K562 (cell line): ENCODE results near the gene RNF224. TPM values are rescaled to one million over a fixed set of nuclear protein-coding genes. Genes with fewer than 3 reads are reported as not detected.

ENCODE experiments used
- BRD4 ChIP-seq: fragments of 200-600 bp; sonication (generic); IDR thresholded peaks from 2 replicates; pipeline ENCODE4 v1.6.1; 2017; ENCODE audit warnings: inconsistent platforms
- CBX2 ChIP-seq: fragments of 200-600 bp; sonication (generic); IDR thresholded peaks from one replicate; pipeline ENCODE4 v1.6.1; 2012; ENCODE audit warnings: mild to moderate bottlenecking, low read length, inconsistent platforms; ENCODE audit not compliant: insufficient read depth, poor library complexity, severe bottlenecking
- CLOCK ChIP-seq: fragments of 250-450 bp; sonication (Bioruptor Pico); IDR thresholded peaks from 2 replicates; pipeline ENCODE4 v1.4.0; 2020; ENCODE audit warnings: mild to moderate bottlenecking, moderate library complexity, borderline replicate concordance
- FOXJ3 ChIP-seq: sonication (generic); formaldehyde crosslinking; IDR thresholded peaks from 2 replicates; pipeline ENCODE4 v1.4.0; 2020; ENCODE audit warnings: mild to moderate bottlenecking, missing genetic modification reagents
- HBP1 ChIP-seq: fragments of 450-650 bp; formaldehyde crosslinking; IDR thresholded peaks from 2 replicates; pipeline ENCODE4 v1.4.0; 2022; ENCODE audit warnings: missing genetic modification characterization
- JUN ChIP-seq, 2 experiments: sonication (generic) in 1 of 2; formaldehyde crosslinking in 1 of 2; IDR thresholded peaks; 2 replicates each; pipeline versions ENCODE4 v1.6.1 to v1.8.0; 2012 to 2022; ENCODE audit warnings: borderline replicate concordance in 2 of 2, mild to moderate bottlenecking in 2 of 2, improper control_type of control experiment in 1 of 2, low read depth in 1 of 2, low read length in 1 of 2, missing genetic modification reagents in 1 of 2
- MAFF ChIP-seq: IDR thresholded peaks from 2 replicates; pipeline ENCODE4 v1.6.1; 2012; ENCODE audit warnings: low read length, improper control_type of control experiment
- MECOM ChIP-seq: fragments of 250-450 bp; sonication (Bioruptor Pico); IDR thresholded peaks from 2 replicates; pipeline ENCODE4 v1.8.0; 2022; ENCODE audit warnings: inconsistent platforms
- MIER1 ChIP-seq: fragments of 450-650 bp; IDR thresholded peaks from 2 replicates; pipeline ENCODE4 v1.6.1; 2016; ENCODE audit warnings: antibody characterized with exemption, mild to moderate bottlenecking, low read depth
- MTA2 ChIP-seq: fragments of 450-650 bp; IDR thresholded peaks from 2 replicates; pipeline ENCODE4 v1.6.1; 2016; ENCODE audit warnings: low read depth
- POLR2AphosphoS5 ChIP-seq: IDR thresholded peaks from 2 replicates; pipeline ENCODE4 v1.6.1; 2011; ENCODE audit warnings: mild to moderate bottlenecking, low read depth, low read length, moderate library complexity; ENCODE audit not compliant: control insufficient read depth, insufficient read depth
- RBM22 ChIP-seq: fragments of 200-400 bp; formaldehyde crosslinking; IDR thresholded peaks from 2 replicates; pipeline ENCODE4 v1.6.1; 2018; ENCODE audit warnings: low read length, low read depth; ENCODE audit not compliant: poor library complexity, severe bottlenecking
- SMAD2 ChIP-seq: fragments of 150-350 bp; IDR thresholded peaks from 2 replicates; pipeline ENCODE4 v1.6.1; 2014; ENCODE audit warnings: low read depth, mild to moderate bottlenecking, low read length
- TAF15 ChIP-seq: fragments of 200-400 bp; formaldehyde crosslinking; IDR thresholded peaks from 2 replicates; pipeline ENCODE4 v1.6.1; 2017; ENCODE audit warnings: mild to moderate bottlenecking, low read depth, low read length, moderate library complexity
- ZBTB33 ChIP-seq: sonication (generic); formaldehyde crosslinking; IDR thresholded peaks from 2 replicates; pipeline ENCODE4 v1.8.1; 2023; ENCODE audit warnings: mild to moderate bottlenecking, missing genetic modification reagents
- ZNF280A ChIP-seq: fragments of 450-650 bp; IDR thresholded peaks from 2 replicates; pipeline ENCODE4 v1.6.1; 2018; ENCODE audit warnings: mild to moderate bottlenecking, low read depth; ENCODE audit not compliant: partially characterized antibody
- ZNF311 ChIP-seq: fragments of 250-450 bp; sonication (Bioruptor Pico); IDR thresholded peaks from 2 replicates; pipeline ENCODE4 v1.4.0; 2020; ENCODE audit warnings: mild to moderate bottlenecking, moderate library complexity
- ZNF766 ChIP-seq: fragments of 200-800 bp; sonication (Bioruptor generic); conservative IDR thresholded peaks from 2 replicates; pipeline ENCODE4 v1.6.1; 2016; ENCODE audit warnings: missing genetic modification characterization, missing compliant biosample characterization
- polyA plus RNA-seq, 8 experiments: library from polyadenylated mRNA; depleted of rRNA in 4 of 8; stranded (reverse) in 5 of 8; unstranded in 3 of 8; fragments of >200 nt; fragmentation: Nextera tagmentation in 2 of 8; fragmentation: Illumina TruSeq in 1 of 8; extraction: Ambion mirVana in 2 of 8; extraction: Trizol in 1 of 8; gene quantifications; 2 replicates each; pipeline versions ENCODE4 v1.2.1 to v1.2.3, GENCODE V29; 2011 to 2014; ENCODE audit warnings: inconsistent platforms in 1 of 8, missing spikeins in 1 of 8
- total RNA-seq, 7 experiments: library from RNA; depleted of rRNA in 6 of 7; stranded (reverse); fragments of >200 nt in 6 of 7; fragmentation: Illumina TruSeq in 2 of 7; extraction: Trizol in 2 of 7; gene quantifications; 2 replicates each; pipeline versions ENCODE4 v1.2.1 to v1.2.3, GENCODE V29; 2011 to 2021; ENCODE audit warnings: low replicate concordance in 1 of 7

RNF224 gene
- total and polyA plus RNA-seq, 9 of the 15 experiments (the other 6 are each of a cell fraction or from before 2014, with no cell fraction given): not detected

GRCh38 chr9:137268538-137269201 lies 41.4 kb downstream of the RNF224 start (continued):
- TF ChIP-seq JUN (IDR thresholded peaks at IDR 0.05; ENCODE audit: borderline replicate concordance, low read depth, low read length) (no peak), JUN (CRISPR knock-in tag; IDR thresholded peaks at IDR 0.05; ENCODE audit: borderline replicate concordance) (0 out of 2 replicates have a peak, but pooled peaks have one; percentile 21), BRD4 (no peak), FOXJ3 (no peak), SMAD2 (no peak), TAF15 (no peak), ZNF766 (no peak; the same call in 1 of the 2 replicates), MIER1 (peak; percentile 69; the same call in 1 of the 2 replicates), MAFF (peak; percentile 91), RBM22 (no peak), CBX2 (no peak), ZNF311 (CRISPR knock-in tag) (peak; percentile 6; the same call in 1 of the 2 replicates), CLOCK (CRISPR knock-in tag) (no peak), MTA2 (0 out of 2 replicates have a peak, but pooled peaks have one; percentile 36), HBP1 (CRISPR knock-in tag) (peak; percentile 90; the same call in 1 of the 2 replicates), MECOM (CRISPR knock-in tag) (no peak), POLR2AphosphoS5 (no peak), ZNF280A (no peak), ZBTB33 (CRISPR knock-in tag) (peak; percentile 77)
